HG02973 (cell line): ENCODE measurements around the gene PROCA1.

Experiments
- ATAC-seq: cut with Tn5 transposase; IDR thresholded peaks from one replicate; pipeline ENCODE4 v1.9.1; 2021; ENCODE audit warnings: moderate library complexity; ENCODE audit not compliant: unreplicated experiment

Gene PROCA1

DNA sequence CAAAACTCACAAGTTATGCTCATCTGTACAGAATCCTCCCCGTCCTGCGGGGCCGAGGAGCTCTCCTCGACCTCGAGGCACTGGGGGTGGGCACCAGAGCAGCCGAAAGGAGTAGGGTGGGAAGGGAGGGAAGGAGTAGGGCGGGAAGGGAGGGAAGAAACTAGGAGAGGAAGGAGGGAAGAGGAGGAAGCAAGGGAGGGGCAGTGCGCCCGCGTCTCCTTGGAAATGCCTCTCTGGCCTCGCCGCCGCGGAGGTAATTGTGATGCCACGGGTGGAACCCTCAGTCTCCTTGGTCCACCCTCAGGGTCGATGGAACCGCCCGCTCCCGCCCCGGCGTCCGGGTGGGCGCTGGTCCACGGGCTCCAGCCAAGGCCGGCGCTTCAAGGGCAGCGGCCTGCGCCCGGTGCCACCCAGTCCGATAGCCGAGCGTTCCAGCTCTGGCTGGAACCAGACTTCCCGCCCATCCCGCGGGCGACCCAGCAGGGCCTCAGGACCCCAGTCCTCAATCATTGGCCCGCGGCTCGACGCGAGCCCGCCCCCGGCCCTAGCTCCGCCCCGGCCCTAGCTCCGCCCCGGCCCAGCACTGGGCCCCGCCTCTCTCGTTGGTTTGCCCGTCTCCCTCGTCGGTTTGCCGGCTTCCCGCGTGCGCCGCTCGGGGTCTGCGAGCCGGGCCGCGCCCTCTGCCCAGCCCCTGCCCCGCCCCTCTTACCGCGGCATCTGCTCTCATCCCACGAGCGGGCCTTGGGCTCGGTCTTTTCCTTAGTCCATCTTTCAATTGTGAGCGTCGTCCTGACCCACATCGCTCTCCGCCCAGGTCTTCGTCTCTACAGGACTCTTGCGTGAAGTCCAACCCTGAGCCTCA is 596 bp downstream of the PROCA1 start:
- ATAC-seq = peak; percentile 52

DNA sequence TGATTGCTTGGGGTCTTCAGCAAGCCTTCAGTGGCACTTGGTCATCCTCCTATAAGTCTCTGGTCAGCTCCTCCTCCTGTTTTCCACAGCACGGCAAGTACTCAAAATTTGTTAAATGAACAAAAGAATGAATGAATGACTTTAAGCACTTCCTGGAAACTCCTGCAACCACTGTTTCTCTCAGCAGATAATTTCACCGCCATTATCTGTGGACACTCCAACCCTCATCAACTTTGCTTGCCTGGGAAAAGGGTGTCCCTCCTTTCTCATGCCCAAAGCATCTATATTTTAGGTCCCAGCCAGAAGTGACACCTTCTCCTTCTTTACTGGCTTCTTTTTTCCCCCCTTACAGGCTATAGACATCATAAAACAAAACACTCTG is 4.4 kb downstream of the PROCA1 start:
- ATAC-seq = no peak

DNA sequence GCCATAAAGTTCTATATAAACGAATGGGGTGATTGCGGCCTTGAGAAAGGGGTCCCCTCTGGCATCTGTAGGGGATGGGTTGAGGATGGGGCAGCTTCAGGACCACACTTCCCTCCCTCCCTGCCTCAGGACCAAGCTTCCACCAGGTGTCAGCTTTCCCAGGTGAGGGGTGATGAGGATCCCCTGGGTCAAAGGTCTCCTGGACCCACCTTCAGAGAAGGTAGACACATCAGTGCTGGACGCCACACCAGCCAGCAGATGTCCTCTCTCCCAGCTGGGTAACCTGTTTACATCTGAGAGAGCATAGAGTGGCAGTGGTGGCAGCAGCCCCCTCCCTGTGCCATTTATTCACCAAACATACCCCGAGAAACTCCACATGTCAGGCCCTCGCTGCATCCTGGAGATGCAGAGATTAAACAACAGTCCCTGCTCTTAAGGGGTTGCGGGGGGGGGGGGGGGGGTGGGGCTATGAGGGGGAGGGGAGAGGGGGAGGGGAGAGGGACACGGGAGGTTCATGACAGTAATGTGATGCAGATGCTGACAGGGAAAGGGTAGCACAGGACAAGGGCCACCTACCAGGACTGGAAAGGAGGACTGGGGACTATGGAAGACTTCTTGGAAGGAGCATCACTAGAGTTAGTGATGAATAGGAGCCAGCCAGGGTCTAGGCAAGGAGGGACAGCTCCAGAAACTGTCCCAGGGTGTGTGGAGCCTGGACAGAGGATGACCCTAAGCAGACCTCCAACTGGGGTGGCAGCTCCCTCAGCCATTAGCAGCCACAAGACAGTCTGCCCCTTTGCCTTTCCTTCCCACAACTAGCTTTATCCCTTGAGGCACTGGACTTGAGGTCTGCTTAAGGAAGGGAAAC is 5.0 kb downstream of the PROCA1 start:
- ATAC-seq = no peak

DNA sequence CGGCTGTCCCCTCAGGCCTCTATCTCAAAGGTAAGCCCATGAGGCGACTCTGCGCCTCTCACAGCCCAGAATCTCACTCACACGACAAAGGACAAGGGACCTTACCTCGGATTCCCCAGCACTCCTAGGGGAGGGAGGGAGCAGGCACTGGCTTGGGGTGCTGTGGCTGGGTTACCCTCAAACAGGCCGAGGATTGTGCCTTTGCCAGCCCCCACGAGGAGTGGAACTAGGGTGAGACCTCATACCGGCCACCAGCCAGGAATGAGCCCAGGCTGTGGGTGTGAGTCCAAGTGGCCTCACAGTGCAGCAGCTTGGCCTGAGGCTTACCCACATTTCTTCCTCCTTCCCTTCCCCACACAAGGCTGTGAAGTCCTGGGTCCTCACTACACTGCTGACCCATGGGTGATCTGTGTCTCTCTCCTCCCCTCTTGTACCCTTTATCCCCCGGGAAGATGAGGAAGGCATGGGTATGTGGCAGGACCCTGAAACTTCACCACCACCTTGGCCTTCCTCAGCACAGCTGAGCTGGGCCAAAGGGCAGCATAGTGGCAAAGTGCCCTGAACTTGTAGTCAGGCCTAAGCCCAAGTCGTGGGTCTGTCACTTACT is 5.9 kb downstream of the PROCA1 start:
- no peak for ATAC-seq

DNA sequence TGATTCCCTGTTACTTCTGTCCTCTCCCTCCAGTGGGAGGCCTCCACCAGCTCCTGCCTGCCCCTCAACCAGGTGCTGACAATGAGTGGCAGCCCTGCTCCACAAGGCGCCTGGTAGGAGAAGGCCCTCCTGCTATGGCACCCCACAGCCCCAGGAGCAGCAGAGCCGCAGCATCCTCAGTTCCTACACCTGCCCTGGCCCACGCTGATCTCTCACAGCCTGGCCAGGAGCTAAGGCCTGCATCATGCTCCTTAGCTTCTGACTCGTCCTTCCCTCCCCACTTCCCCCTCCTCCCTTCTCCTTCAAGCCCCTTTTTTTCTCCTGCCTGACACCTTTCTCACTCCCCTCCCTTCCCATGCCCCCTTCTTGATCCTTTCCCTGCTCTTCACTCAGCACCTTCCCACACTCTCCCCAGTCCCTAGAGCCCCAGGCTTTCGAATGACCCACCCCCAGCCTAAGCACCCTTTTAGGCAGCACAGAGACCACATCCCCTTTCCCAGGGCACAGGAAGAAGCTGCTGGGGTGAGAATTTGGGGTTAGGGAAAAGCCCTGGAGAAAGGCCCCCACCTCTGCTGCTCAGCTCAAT is 6.5 kb downstream of the PROCA1 start:
- ATAC-seq = no peak

DNA sequence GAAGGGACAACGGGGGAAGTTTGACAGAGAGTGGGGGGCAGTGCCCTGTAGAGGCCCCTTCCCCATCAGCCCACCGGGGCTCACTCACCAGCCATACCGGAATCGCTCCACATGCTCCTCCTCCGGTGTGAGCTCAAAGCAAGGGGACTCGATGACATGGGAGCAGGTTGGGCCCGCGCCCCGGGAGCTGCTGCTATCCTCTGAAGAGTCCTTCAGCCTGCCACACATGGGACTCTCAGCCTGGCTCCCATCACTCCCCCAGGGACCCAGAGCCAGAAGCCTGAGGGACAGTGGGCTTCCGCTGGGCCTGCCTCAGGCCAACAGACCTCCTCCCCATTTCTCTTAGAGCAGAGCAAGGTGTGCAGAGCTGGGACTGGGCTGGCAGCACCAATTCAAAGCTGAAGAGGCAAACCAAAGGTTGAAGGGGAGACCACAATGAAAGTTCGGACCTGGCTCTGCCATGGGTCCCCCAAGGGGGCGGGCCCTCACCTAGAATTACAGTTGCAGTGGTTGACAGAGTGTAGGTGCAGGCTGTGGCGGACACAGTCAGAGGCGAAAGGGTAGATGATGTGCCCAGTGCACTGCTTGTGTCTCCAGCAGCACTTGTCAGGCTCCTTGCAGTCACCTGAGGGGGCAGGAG is 7.3 kb downstream of the PROCA1 start:
- no peak for ATAC-seq

DNA sequence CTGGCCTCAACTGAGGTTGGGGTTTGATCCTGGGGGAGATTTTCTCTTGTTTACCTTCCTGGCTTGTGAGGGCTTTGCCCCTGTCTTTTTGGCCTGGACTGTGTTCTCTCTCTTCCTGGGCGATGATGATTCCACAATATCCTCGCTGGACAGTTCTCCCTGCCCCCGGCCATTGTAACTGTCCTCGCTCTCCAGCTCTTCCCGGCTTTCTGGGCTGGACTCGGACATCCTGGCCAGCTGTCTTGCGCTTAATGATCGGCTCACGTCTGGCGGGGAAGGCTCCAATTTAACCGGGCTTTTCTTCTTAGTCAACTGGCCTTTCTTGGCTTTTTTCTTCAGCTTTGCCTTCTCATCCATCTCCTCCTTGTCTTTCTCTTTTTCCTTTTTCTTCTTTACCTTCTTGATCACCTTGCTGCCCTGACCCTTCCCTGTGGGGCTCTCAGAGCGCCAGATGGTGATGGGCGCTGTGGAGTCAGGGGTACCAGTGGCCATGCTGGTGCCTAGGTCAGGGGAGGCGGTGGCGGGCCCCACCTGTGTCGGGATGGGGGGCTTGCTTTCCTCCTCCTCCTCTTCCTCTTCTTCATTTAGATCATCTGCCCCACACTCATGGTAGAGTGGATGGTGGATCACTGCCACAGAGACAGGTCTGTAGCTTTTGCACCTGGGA is 8.0 kb downstream of the PROCA1 start:
- no peak for ATAC-seq

DNA sequence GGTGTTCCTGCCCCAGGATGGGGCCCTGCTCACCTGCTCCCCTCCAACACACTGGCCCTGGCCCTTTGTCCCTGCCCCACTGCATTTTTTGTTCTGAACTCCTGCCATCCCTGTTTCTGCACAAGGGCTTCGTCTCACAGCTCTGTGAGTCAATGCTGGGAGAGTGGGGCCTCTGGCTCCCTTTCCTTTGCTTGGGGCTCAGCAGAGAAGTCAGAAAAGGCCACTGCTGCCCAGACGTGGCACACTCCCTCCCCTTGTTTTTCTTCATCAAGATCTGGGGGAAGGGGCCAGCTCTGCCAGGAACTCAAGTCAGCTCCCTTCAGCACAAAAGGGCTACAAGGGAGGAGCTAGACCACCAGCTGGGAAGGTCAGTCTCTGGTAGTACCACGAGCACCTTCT is 8.9 kb downstream of the PROCA1 start:
- no peak for ATAC-seq

DNA sequence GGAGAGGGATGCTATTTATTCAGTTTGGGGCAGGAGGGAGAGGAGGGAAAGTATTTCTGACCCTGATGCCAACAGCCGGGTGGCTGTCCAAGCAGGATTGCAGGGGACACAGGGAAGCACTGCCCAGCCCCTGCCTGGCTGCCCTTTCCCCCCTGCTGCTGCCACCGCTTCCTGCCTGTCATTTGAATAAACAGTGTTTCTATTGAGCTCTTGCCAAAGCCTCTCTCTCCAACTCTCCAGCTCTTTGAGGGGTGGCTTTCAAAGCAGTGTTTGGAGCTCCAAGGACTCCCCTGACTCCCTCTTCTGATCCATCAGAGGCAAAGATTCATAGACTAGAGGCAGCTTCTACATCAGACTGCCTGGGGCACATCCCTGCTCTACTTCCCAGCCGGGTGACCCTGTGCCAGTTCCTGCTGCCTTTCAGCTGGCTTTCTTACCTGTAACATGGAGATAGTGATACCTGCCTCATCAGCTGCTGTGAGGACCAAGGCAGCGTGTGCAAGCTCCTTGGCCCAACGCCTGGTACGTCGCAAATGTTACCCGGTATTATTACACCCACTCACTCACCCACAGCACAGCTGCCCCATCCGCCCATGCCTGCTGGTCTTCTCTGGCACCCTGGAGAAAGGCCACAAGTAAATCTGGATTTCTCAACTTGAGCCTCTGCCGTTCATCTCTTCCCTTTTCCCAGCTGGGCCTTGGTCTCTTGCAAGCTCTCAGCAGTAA is 9.5 kb downstream of the PROCA1 start:
- no peak for ATAC-seq

DNA sequence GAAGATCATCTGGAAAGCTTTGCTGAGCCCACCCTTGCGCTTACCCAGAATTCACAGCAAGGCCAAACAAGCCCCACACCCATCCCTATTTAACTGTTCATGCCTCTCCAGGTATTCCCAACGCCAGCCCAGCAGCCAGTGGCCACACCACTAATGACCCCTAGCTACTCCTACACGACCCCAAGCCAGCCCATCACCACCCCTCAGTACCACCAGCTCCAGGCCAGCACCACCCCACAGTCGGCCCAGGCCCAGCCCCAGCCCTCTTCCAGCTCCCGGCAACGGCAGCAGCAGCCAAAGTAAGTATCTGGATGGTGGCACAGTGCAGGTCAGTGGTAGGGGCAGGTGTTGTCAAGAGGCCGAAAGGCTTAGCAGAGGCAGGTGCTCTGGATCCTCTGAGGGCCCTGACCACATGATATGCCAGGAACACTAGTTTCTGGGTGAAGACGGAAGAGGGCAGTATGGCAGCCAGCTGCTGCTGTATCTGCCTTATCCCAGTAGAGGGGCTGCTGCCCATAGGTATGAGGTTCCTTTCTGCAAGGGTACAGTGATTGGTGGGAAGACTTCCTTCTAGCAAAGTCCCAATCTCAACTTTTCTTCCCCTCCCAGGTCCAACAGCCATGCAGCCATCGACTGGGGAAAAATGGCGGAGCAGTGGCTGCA is 10.7 kb downstream of the PROCA1 start:
- ATAC-seq = no peak

DNA sequence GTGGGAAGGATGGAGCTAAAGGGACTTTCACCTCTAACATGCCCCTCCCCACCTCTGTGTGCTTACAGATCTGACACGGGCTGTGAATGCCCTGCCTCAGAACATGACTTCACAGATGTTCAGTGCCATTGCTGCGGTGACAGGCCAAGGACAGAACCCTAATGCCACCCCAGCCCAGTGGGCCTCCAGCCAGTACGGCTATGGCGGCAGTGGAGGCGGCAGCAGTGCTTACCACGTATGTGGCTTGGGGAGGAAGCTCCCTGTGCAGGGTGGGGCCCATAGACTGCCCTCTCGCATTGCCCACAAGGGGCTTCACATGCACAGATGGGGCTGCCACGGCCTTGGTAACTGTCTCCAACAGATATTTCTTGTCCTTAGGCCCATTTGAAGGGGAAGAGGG is 11.4 kb downstream of the PROCA1 start:
- ATAC-seq = no peak

DNA sequence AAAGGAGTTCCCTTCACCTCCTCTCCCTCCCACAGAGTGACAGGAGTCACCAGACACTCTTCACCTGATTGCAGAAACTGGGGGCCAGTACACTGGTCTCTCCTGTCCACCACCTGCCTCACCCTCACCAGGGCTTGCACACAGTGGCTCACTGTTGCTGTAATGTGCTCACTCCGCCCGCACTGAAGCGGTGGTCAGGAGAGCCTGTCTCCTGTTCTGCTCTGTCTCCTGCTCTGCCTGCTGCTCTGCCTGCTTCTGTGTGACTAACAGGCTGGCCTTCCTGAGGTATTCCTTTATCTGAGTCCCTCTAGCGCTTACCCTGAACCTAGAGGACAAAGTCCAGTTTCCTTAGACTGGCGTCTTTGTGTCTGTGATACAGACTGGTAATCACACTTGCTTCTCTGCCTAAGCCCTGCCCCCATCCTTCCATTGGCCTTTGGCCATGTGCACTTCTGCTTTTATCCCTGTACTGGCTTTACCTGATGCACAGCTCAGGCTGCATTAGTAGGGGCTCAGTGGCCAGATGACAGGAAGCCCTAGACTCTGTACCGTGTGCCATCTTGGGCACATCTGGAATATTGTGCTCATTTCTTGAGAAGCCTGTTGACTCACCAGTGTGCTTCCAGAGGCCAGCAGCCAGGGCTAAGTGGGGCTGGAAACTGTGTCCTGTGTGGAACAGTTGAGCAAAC is 13.3 kb downstream of the PROCA1 start:
- no peak for ATAC-seq

DNA sequence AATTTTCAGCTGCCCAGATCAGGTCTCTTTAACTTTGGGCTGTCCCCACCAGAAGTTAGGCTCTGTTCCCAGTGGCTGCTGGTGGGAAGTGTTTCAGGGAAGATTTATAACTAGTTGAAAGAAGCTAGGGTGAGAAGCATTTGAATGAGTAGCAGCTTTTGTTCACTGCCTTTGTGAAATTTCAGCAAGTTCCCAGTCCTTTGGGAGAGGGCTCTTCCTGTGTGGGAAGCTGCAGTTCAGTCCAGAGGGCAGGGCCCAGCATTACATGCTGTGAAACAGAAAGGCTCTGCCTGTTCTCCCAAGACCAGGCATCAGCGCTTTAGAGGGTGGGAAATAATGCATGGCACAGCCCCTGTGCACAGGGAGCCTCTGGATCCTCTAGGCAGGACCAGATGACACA is 17.8 kb downstream of the PROCA1 start:
- no peak for ATAC-seq

DNA sequence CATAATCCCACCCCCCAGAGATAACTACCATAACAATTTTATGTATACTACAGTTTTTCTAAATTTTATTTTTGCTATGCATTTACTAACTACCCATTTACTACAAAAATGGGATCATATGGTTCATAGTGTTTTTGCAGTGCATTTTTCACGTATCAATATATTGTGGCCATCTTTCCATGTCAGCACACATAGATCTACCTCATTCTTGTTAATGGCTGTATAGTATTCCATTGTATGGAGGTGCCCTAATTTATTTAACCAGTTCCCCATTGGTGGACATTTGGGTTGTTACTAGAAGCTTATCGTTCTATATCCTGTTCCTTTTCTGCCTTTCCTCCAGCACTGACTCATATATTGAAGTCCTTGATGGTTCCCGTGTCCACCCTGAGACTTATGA is 22.7 kb downstream of the PROCA1 start:
- ATAC-seq = no peak

DNA sequence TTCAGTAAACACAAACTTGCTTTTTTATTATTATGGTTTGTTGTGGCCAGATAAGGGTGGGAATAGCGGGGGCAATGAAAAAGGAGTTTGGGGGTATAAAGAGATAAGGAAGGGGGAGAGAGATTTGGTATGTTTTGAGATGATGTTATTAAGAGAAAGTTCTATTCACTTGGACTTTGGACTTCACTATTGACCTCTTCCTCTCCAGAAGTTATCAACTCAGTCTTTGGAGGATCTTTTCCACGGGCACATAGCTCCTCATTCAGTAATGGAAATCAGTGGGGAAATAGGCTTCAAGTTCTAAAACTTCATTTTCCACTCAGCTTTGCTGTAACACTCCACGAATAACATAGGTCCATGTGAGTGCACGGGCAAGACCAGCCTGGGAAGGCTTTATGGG is 23.2 kb downstream of the PROCA1 start:
- no peak for ATAC-seq

DNA sequence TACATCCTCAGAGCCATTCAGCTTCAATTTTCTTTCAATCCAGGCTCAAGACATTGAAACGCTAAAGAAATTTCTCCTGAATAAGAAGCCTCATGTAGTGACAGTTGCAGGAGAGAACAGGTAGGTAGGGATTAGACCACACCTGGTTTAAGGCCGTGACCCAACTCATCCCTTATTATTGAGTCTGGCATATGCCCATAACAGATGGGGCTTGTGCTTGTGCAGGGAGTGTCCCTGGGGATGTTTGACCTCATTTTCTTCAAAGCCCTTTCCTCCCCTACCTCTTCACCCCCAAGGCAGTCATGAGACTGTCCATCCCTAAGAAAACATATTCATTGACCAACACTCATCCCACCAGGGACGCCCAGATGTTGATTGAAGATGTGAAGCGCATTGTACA is 25.4 kb downstream of the PROCA1 start:
- no peak for ATAC-seq

DNA sequence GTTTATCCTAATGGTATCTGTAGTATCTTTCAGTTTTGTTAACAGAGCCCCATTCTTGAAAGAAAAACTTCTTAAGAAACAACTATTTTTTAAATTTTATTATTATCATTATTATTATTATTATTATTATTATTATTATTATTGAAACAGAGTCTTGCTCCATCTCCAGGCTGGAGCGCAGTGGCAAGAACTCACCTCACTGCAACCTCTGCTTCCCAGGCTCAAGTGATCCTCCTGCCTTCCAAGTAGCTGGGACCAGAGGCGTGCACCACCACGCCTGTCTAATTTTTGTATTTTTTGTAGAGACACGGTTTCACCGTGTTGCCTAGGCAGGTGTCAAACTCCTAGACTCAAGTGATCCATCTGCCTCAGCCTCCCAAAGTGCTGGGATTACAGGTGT is 26.3 kb downstream of the PROCA1 start:
- no peak for ATAC-seq

DNA sequence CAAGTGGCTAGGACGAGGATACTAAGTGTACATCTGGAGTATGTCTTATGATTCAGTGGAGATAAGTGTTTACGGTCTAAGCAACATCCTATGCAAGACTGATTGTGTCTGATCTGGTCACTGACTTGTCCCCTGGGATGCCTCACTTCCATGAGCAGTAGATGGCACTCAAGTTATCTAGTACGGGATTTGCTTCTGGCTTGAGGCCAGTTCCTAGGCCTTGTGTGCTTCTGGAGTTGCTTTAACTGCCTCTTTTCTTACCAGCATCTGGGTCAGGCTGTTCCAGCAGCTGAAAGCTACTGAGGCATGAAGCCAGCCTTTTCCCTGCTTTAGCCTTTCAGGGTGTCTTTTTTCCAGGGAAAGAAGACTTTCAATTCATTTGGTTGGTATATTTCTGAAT is 26.7 kb downstream of the PROCA1 start:
- no peak for ATAC-seq

DNA sequence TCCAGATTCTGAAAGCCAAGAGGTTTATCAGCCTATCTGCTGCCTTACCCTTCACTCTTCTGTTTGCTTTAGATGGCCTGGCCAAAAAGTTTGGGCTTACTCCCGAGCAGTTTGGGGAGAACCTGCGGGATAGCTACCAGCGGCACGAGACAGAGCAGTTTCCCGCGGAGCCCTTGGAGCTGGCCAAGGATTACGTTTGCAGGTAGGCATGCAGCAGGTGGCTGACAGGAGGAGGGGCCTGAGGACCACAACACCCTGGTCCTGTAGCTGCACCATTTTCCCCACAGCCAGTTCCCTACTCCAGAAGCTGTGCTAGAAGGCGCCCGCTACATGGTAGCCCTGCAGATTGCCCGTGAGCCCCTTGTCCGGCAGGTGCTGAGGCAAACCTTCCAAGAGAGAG is 29.0 kb downstream of the PROCA1 start:
- no peak for ATAC-seq
